Spleen (tissue), 11 donors: ENCODE results near the gene OPCML. TPM values are rescaled to one million over a fixed set of nuclear protein-coding genes. Genes with fewer than 3 reads are reported as not detected.

Experiments used
- DNase-seq: peaks from one replicate; pipeline ENCODE4 v3.0.0-alpha.2; 2020
- H3K27ac ChIP-seq, 8 donors: fragments of 200-600 bp; sonication (generic) in 7 of 8; 1 replicate in 4 of 8; 2 replicates in 4 of 8; pipeline versions ENCODE4 v1.5.0 to v1.8.0; 2016 to 2021; ENCODE audit warnings: inconsistent platforms in 4 of 8, mild to moderate bottlenecking in 4 of 8, moderate library complexity in 1 of 8
- H3K27me3 ChIP-seq, 7 donors: fragments of 200-600 bp; sonication (generic) in 6 of 7; replicated peaks in 1 of 7; 1 replicate in 4 of 7; 2 replicates in 3 of 7; pipeline versions ENCODE4 v1.5.0 to v1.8.0; 2016 to 2021; ENCODE audit warnings: inconsistent platforms in 3 of 7, mild to moderate bottlenecking in 1 of 7
- H3K36me3 ChIP-seq, 6 donors: fragments of 200-600 bp; sonication (generic) in 5 of 6; 1 replicate in 4 of 6; 2 replicates in 2 of 6; pipeline versions ENCODE4 v1.5.0 to v1.8.0; 2016 to 2021; ENCODE audit warnings: inconsistent platforms in 2 of 6
- H3K4me1 ChIP-seq, 6 donors: fragments of 200-600 bp; sonication (generic) in 5 of 6; 1 replicate in 3 of 6; 2 replicates in 3 of 6; pipeline versions ENCODE4 v1.5.0 to v1.8.0; 2016 to 2021; ENCODE audit warnings: inconsistent platforms in 3 of 6
- H3K4me3 ChIP-seq, 8 donors: fragments of 200-600 bp; sonication (generic) in 7 of 8; 1 replicate in 4 of 8; 2 replicates in 4 of 8; pipeline versions ENCODE4 v1.5.0 to v1.8.0; 2016 to 2021; ENCODE audit warnings: inconsistent platforms in 4 of 8, mild to moderate bottlenecking in 4 of 8, moderate library complexity in 2 of 8
- H3K9me3 ChIP-seq, 8 donors: fragments of 200-600 bp; sonication (generic) in 7 of 8; 1 replicate in 4 of 8; 2 replicates in 4 of 8; pipeline versions ENCODE4 v1.5.0 to v1.8.0; 2016 to 2021; ENCODE audit warnings: inconsistent platforms in 4 of 8
- CTCF ChIP-seq, 11 experiments: fragments of 200-600 bp in 7 of 11; fragments of 450-650 bp in 4 of 11; sonication (generic) in 4 of 11; IDR thresholded peaks in 8 of 11; conservative IDR thresholded peaks in 3 of 11; 1 replicate in 7 of 11; 2 replicates in 4 of 11; pipeline versions ENCODE4 v1.4.0 to v1.8.0; 2016 to 2021; ENCODE audit warnings: antibody characterized with exemption in 11 of 11, inconsistent platforms in 4 of 11, mild to moderate bottlenecking in 1 of 11
- POLR2A ChIP-seq, 3 donors: fragments of 450-650 bp; IDR thresholded peaks; one replicate each; pipeline ENCODE4 v1.5.1; 2017; ENCODE audit warnings: antibody characterized with exemption in 3 of 3, mild to moderate bottlenecking in 1 of 3
- POLR2AphosphoS5 ChIP-seq, 3 donors: sonication (generic); formaldehyde crosslinking; IDR thresholded peaks; one replicate each; pipeline ENCODE4 v1.5.1; 2017; ENCODE audit warnings: antibody characterized with exemption in 3 of 3
- WGBS, 5 donors: extraction: QIAGEN DNeasy Blood & Tissue Kit in 3 of 5; methylation state at CpG; one replicate each; pipeline versions ENCODE4 v1.1.5 to v1.1.7; 2013 to 2018; 5-methylcytosine and 5-hydroxymethylcytosine counted together
- intact Hi-C: fragments of 100-400 bp; cut with DNase I; formaldehyde crosslinking; loops from one replicate; pipeline ENCODE4 v1.15.0; 2023; ENCODE audit warnings: low total_unique reads
- polyA plus RNA-seq, 3 donors: library from polyadenylated mRNA; stranded (reverse); fragments of 200-250 nt; gene quantifications; one replicate each; pipeline ENCODE4 v1.2.1, GENCODE V29; 2013
- total RNA-seq, 7 donors: library from RNA; depleted of rRNA in 3 of 7; stranded (reverse); fragments of >200 nt in 3 of 7; fragmentation: NEBNext Ultra II Directional in 4 of 7; extraction: Animal tissue kit (Norgen Biotek cat#: 25700) in 4 of 7; gene quantifications; one replicate each; pipeline versions ENCODE4 v1.1.0 to v1.2.1, GENCODE V29; 2016 to 2021
- donor health status: healthy with polysubstance abuse.
- donor health status: DM: no; HTN: no; CAD: no; lungs with moderate emphysema.
- donor health status: DM: no; HTN: no; CAD: no.
- donor health status: Bipolar disorder and iron deficiency.
- donor health status: healthy.
- donor health status: DM: no; HTN: no; CAD: no.
- donor health status: DM: yes; HTN: yes; CAD: no.

OPCML gene
- total and polyA plus RNA-seq, 10 donors: 0.09 to 10.7 (median 3.1) TPM

DNA sequence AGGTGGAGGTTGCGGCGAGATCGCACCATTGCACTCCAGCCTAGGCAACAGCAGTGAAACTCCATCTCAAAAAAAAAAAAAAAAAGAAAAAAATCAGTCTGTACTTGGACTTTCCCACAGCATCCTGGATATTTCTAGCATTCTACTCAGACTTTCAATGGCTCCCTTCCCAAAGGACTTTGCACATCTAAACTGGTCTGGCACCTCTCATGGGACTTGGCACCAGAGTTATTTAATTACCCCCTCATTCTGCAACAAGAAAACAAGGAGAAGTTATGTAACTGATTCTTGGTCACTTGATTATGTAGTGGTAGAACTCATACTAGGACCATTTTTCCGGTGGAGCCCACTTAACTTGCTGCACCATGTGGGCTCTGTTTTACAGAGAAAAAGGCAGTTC lies 519.5 kb downstream of the OPCML start:
- no peaks in the 10 kb centered on the region for H3K36me3 ChIP-seq
- TF ChIP-seq POLR2AphosphoS5 (IDR thresholded peaks at IDR 0.05) (no peak), POLR2A (IDR thresholded peaks at IDR 0.05) (no peak), CTCF (IDR thresholded peaks at IDR 0.05 in 8 of 11, conservative IDR thresholded peaks at IDR 0.05 in 3 of 11) (no peak)
- no peak overlapping the region for H3K27ac ChIP-seq
- peaks cover 0 to 5% (median 0%) of the 10 kb centered on the region in 7 donors for H3K27me3 ChIP-seq
- 91 to 97% (median 95%) methylated on average over 4 of the region's 4 CpGs for WGBS, 5 donors
- intact Hi-C loops: no loop called here
- H3K9me3 ChIP-seq: no peaks in the 10 kb centered on the region
- no peak overlapping the region for H3K4me3 ChIP-seq
- DNase-seq: no peak
- H3K4me1 ChIP-seq: no peaks in the 10 kb centered on the region

DNA sequence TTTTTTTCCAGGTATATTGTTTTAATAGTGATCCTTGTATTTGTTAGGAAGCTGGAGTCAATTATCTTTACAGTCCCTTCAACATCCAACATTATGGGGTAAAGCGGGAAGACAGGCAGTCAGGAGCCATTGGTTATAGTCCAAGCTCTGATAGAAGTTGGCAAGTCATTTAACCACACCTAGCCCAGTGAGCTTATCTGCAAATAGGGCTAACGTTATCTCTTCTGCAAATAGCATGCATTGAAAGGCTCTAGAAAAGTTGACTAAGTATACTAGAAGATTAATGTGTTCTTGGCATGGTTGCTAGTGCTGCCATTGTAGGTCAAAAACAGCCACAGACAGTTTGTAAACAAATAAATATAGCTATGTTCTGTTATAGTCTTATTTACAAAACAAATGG lies 520.7 kb downstream of the OPCML start:
- H3K4me1 ChIP-seq: no peaks in the 10 kb centered on the region
- intact Hi-C loops: no loop called here
- H3K36me3 ChIP-seq: no peaks in the 10 kb centered on the region
- TF ChIP-seq POLR2A (IDR thresholded peaks at IDR 0.05): no peak
- TF ChIP-seq CTCF (IDR thresholded peaks at IDR 0.05 in 8 of 11, conservative IDR thresholded peaks at IDR 0.05 in 3 of 11): no peak
- TF ChIP-seq POLR2AphosphoS5 (IDR thresholded peaks at IDR 0.05): no peak
- no peak for DNase-seq
- H3K9me3 ChIP-seq: peaks cover 0 to 4% (median under 1%) of the 10 kb centered on the region in 8 donors
- WGBS, 5 donors: 61 to 81% (median 70%) methylated on average over 2 of the region's 2 CpGs
- H3K27ac ChIP-seq: no peak overlapping the region
- peaks cover 0 to 5% (median 0%) of the 10 kb centered on the region in 7 donors for H3K27me3 ChIP-seq
- no peak overlapping the region for H3K4me3 ChIP-seq

- H3K27me3 ChIP-seq: peaks cover 0 to 5% (median 0%) of the 10 kb centered on the region in 7 donors
- TF ChIP-seq CTCF (IDR thresholded peaks at IDR 0.05 in 8 of 11, conservative IDR thresholded peaks at IDR 0.05 in 3 of 11) (no peak), POLR2AphosphoS5 (IDR thresholded peaks at IDR 0.05) (no peak), POLR2A (IDR thresholded peaks at IDR 0.05) (no peak)
- H3K9me3 ChIP-seq: peaks cover 0 to 22% (median 11%) of the 10 kb centered on the region in 8 donors
- no peak overlapping the region for H3K27ac ChIP-seq
- DNase-seq: no peak
- 64 to 77% (median 70%) methylated on average over 2 of the region's 2 CpGs for WGBS, 5 donors
- H3K36me3 ChIP-seq: no peaks in the 10 kb centered on the region
- no peak overlapping the region for H3K4me3 ChIP-seq
- intact Hi-C loops: no loop called here
- H3K4me1 ChIP-seq: no peaks in the 10 kb centered on the region
These were observed 525.2 kb downstream of the OPCML start for GRCh38 chr11:133007027-133007584.

DNA sequence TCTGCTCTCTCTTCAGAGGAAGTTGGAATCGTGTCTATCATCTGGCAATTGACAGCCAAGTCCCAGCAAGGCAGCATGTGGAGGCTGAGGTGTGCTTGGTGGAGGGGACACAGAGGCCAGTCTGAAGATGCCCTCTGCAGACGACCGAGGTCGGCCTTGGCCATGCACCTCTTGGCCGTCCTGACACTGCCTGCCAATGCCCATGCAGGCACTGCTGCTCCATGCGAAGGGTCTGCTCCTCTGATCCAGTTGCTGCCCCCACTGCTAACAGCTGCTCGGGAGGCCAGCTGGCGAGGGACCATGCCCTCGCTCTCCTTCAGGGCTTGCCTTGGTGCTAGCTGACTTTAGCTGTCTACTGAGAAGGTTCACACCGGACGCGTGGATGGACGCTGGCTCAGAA lies 527.9 kb downstream of the OPCML start:
- H3K9me3 ChIP-seq: peaks cover 0 to 22% (median 11%) of the 10 kb centered on the region in 8 donors
- no peak for DNase-seq
- TF ChIP-seq CTCF (IDR thresholded peaks at IDR 0.05 in 8 of 11, conservative IDR thresholded peaks at IDR 0.05 in 3 of 11): no peak
- no peak for TF ChIP-seq POLR2A (IDR thresholded peaks at IDR 0.05)
- TF ChIP-seq POLR2AphosphoS5 (IDR thresholded peaks at IDR 0.05): no peak
- no peak overlapping the region for H3K27ac ChIP-seq
- H3K36me3 ChIP-seq: no peaks in the 10 kb centered on the region
- H3K4me3 ChIP-seq: no peak overlapping the region
- H3K4me1 ChIP-seq: no peaks in the 10 kb centered on the region
- intact Hi-C loops: no loop called here
- 69 to 83% (median 81%) methylated on average over 10 to 13 of the region's 13 CpGs for WGBS, 5 donors
- peaks cover 0 to under 1% (median 0%) of the 10 kb centered on the region in 7 donors for H3K27me3 ChIP-seq
